GM19193 (cell line): ENCODE results near the gene ARHGEF1.

ENCODE experiments used
- POLR2A ChIP-seq: IDR thresholded peaks from 4 replicates; pipeline ENCODE4 v1.6.1; 2011; ENCODE audit not compliant: insufficient read depth, insufficient read length; ENCODE audit errors: extremely low read depth

The ARHGEF1 gene

GRCh38 chr19:41903193-41903953, 20.4 kb downstream of the ARHGEF1 start:
- no peak for TF ChIP-seq POLR2A

- TF ChIP-seq POLR2A = no peak
Observed at GRCh38 chr19:41904118-41904870, 21.3 kb downstream of the ARHGEF1 start.

GRCh38 chr19:41905273-41906002, 22.5 kb downstream of the ARHGEF1 start:
- TF ChIP-seq POLR2A = no peak

DNA sequence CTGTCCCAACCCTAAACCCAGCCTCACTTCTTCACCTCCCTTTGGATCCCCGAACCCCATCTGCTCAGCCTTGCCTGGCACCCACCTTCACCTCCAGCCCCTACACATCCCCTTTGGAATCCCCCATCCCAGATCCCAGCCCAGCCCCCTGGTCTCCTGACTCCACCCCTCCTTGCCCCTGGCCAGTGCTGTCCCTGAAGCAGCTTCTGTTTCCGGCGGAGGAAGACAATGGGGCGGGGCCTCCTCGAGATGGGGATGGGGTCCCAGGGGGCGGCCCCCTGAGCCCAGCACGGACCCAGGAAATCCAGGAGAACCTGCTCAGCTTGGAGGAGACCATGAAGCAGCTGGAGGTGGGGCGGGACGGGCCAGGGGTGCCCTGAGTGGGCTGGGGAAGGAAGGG, 23.3 kb downstream of the ARHGEF1 start:
- no peak for TF ChIP-seq POLR2A

GRCh38 chr19:41906916-41907680, 24.1 kb downstream of the ARHGEF1 start:
- TF ChIP-seq POLR2A = no peak

- TF ChIP-seq POLR2A = no peak
Observed at GRCh38 chr19:41907994-41908615, 25.1 kb downstream of the ARHGEF1 start.

DNA sequence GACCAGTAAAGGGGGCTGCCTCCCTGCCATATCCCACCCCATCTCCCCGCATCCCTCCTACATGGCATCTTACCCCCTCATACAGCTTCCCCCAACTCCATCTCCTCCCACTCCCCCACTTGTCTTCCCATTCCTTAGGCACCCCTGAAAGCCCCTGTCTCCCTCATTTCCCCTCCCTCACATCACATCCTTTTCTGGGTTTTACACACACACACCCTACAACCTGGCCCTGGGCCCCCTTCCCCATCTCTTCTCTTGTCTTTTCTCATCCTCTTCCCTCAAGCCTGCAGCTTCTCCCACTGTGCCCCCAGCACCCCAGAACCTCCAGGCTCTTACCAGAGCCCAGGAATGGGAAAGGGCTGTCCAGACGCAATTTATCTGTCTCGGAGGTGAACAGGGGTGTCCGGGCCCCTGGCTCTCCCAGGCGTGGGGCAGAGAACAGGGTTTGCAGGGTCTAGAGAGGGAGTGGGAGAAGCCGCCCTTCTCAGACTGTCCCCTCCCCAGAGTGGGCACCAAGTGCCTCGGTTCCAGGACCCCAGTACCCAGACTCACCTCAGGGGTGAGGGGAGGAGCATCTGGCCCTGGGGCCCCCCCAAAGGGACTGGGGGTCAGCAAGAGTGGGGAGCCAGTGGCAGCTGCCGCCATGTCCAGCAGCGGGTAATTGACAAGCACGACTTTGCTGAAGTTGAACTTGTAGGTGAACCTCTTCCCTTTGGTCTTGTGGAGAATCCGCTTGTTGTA, 25.9 kb downstream of the ARHGEF1 start:
- TF ChIP-seq POLR2A = no peak

GRCh38 chr19:41909706-41910105, 26.7 kb downstream of the ARHGEF1 start:
- TF ChIP-seq POLR2A = no peak

DNA sequence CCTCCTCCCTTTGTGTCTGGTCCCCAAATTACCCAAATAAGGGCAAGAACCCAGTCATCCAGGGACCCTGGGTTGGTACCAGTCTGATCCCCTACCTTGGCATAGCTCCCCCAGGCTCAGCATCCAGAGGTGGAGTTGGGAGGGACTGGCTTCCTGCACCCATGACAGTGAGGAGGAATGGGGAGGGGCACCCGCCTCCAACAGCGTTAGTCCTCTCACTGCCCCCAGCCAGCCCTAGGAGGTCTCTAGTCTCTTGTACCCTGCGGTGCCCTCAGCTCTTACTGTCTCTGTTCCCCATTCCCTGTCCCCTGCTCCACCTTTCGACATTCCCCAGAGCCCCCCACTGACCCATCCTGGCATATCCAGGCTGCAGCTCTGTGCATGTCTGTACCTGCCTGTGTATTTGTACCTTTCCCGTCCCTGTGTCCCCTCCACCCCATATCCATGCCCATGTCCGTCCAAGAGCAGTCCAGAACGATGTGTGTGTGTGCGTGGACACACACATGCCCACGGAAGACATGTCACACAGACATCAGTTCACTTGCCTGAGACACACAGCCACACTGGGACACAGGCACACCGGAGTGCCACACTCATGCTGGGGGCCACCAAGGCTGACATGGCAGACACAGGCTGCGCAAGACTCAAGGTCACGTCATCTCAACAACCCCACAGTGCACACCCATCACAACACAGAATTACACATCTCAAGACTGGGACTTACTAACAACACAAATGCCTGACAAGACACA, 27.4 kb downstream of the ARHGEF1 start:
- no peak for TF ChIP-seq POLR2A

DNA sequence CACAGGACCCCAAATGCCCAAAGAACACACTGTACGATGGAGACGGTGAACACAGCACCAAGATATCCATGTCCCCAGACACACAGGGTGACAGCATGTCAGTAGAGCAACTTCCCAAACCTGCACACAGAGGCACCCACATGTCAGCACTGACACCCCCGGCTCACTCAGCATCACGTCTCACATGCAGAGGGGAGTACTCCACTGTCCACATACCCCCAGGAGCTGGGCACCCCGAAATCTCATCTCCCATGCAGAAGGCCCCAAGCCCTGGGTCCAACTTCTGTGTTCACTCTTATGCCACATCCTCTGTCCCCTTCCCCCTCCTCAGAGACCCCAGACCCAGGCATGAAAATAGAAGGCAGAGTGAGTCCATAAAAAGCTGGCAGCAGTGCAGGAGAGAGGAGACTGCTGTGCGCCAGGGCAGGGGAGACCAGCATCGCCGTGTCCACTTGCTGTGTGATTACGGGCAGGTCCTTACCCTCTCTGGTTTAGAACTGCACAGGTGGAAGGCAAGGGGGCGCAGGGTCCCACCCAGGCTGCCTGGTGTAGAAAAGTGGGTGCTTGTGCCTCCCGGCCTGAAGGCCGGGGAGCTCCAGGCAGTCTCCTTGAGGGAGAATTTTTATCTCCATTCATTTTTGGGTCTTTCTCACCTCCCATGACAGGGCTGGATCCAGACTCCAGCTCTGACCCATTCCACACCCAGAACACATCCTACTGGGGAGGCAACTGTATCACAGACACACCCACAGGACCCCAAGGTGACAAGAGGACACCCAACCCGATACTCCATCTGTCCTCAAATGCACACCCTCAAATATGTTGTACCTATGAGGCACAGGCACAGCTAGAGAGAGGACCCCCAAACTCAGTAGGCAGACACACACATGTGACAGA, 28.3 kb downstream of the ARHGEF1 start:
- no peak for TF ChIP-seq POLR2A

GRCh38 chr19:41911889-41912731, 29.1 kb downstream of the ARHGEF1 start:
- no peak for TF ChIP-seq POLR2A
